Activated CD4-positive, alpha-beta T cell treated with anti-CD3 and anti-CD28 coated beads, Interleukin-2, amount 10 ng/mL, durations not matched to agents 7 days and 5 days (primary cell): ENCODE data around the gene RB1. TPM values are rescaled to one million over a fixed set of nuclear protein-coding genes. Genes with fewer than 3 reads are reported as not detected.

Experiments used
- CTCF ChIA-PET: fragments of 350-600 bp; sonication (Branson Sonifier 250); formaldehyde crosslinking; loops from one replicate; lab custom pipeline; 2021; ENCODE audit warnings: antibody characterized with exemption; lab: Charles Lee
- POLR2A ChIA-PET: fragments of 350-600 bp; sonication (Branson Sonifier 250); formaldehyde crosslinking; loops from one replicate; lab custom pipeline; 2021; ENCODE audit warnings: antibody characterized with exemption; lab: Charles Lee
- DNase-seq: peaks from one replicate; pipeline ENCODE4 v3.0.0-alpha.2; 2020
- H3K27ac Mint-ChIP-seq: one replicate; pipeline ENCODE4 v1.8.0; 2021; ENCODE audit warnings: mild to moderate bottlenecking, moderate library complexity, mixed read lengths
- H3K27me3 Mint-ChIP-seq: one replicate; pipeline ENCODE4 v1.8.0; 2021; ENCODE audit warnings: mixed read lengths
- H3K36me3 Mint-ChIP-seq: one replicate; pipeline ENCODE4 v1.8.0; 2021; ENCODE audit warnings: low read depth, mixed read lengths
- H3K4me1 Mint-ChIP-seq: one replicate; pipeline ENCODE4 v1.8.0; 2021; ENCODE audit warnings: mixed read lengths
- H3K4me3 Mint-ChIP-seq: one replicate; pipeline ENCODE4 v1.8.0; 2021; ENCODE audit warnings: mild to moderate bottlenecking, moderate library complexity, mixed read lengths
- H3K9me3 Mint-ChIP-seq: one replicate; pipeline ENCODE4 v1.8.0; 2021; ENCODE audit warnings: mixed read lengths
- total RNA-seq, 2 experiments: library from RNA; stranded (reverse); gene quantifications; one replicate each; pipeline ENCODE4 v1.2.3, GENCODE V29; 2021

Gene RB1
- total RNA-seq, 2 experiments from 2014 or later, result 47.1 to 61.5 TPM

DNA sequence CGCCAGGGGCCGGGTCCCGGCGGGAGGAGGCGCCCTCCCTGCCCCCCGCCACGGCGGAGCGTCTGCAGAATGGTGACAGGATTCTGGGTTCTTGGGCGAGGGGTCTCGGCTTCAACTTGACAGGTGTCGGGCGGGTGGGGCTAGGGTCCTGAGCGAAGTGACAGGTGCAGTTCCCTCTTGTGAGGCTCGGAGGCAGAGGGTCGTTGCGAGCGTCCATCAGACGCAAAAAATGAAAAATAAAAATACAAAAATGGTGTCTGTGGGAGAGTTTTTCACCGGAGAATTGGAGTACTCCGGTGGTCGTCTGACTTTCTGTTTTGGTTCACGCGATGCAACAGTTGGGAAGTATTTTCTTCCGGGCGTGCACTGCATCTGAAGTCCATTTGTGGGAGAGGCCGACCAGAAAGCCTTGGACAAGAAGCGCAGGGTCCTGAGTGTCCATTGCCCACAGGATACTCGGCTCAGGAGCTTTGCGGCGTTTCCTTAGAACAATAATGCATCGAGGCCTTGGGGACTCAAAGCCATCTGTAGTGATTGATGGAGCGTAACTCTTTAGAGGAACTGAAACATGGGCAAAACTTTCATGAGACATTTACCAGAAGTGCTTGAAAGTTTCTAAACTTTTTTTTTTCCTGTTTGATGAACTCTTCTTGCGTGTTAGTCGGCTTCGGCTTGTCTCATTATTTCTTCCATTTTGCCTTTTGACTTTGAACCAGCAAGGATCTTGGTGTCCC lies 759 bp downstream of the RB1 start:
- peaks cover 26% of the 10 kb centered on the region for H3K36me3 Mint-ChIP-seq
- DNase-seq, result peak; percentile 41
- H3K4me3 Mint-ChIP-seq, result peak overlapping the region; percentile 99
- ChIA-PET POLR2A (no interaction called here), CTCF (no interaction called here)
- H3K27ac Mint-ChIP-seq, result peak overlapping the region; percentile 99
- peaks cover 34% of the 10 kb centered on the region for H3K4me1 Mint-ChIP-seq
- no peaks in the 10 kb centered on the region for H3K9me3 Mint-ChIP-seq
- H3K27me3 Mint-ChIP-seq, result no peaks in the 10 kb centered on the region

GRCh38 chr13:48311223-48311622 lies 7.7 kb downstream of the RB1 start:
- ChIA-PET POLR2A (no interaction called here), CTCF (interaction anchor here (0.5 to 1.9 kb wide), 4 partner anchors 10 to 273 kb away, joined by 3 to 6 read pairs (median 4); partner anchors contain the start of gene NUDT15)
- peaks cover 2% of the 10 kb centered on the region for H3K9me3 Mint-ChIP-seq
- H3K4me1 Mint-ChIP-seq, result peaks cover 32% of the 10 kb centered on the region
- H3K27ac Mint-ChIP-seq, result no peak overlapping the region
- H3K36me3 Mint-ChIP-seq, result peaks cover 51% of the 10 kb centered on the region
- H3K4me3 Mint-ChIP-seq, result no peak overlapping the region
- DNase-seq, result no peak
- no peaks in the 10 kb centered on the region for H3K27me3 Mint-ChIP-seq

DNA sequence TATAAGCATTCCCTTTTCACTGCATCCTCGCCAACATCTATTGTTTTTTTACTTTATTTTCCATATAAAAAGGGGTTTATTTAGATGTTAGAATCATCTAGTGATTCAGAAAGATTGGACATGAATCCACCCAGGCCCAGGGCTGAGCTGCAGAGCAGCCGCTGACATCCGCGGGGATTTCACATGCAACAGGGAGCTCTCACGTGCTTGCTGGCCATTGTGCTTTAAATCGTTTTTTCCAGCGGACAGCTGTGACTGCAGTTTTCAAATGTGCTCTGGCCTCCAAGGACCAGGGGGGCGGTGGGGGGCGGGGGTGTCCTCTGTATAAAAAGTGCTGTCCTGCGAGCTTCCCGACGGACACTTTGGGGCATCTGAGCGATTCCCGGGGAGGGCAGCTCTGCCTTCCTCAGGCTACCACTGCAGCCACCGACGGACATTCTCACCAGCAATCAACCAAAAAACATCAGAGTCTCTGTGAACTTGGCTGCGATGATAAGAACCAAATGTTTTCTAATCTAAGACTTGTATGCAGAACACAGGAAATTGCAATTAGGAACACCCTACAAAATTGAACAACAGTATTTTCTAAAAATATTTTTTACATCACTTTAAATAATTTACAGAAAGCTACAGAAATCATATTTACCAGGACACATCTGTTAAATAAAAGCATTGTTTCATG lies 12.6 kb downstream of the RB1 start:
- no peak for DNase-seq
- POLR2A ChIA-PET, result interaction anchor here (0.6 kb wide), 1 partner anchor 1476 kb away, joined by 4 read pairs; the partner anchor contains the start of gene KPNA3
- H3K36me3 Mint-ChIP-seq, result peaks cover 64% of the 10 kb centered on the region
- H3K27ac Mint-ChIP-seq, result no peak overlapping the region
- H3K4me3 Mint-ChIP-seq, result no peak overlapping the region
- no peaks in the 10 kb centered on the region for H3K27me3 Mint-ChIP-seq
- CTCF ChIA-PET, result interaction anchor here (0.5 to 1.4 kb wide), 3 partner anchors 255 to 466 kb away, joined by 3 to 5 read pairs (median 3); no protein-coding TSS in a partner anchor
- peaks cover 37% of the 10 kb centered on the region for H3K4me1 Mint-ChIP-seq
- peaks cover 5% of the 10 kb centered on the region for H3K9me3 Mint-ChIP-seq

GRCh38 chr13:48316826-48317510 lies 13.4 kb downstream of the RB1 start:
- no peak overlapping the region for H3K4me3 Mint-ChIP-seq
- H3K9me3 Mint-ChIP-seq, result peaks cover 10% of the 10 kb centered on the region
- H3K27me3 Mint-ChIP-seq, result peaks cover 1% of the 10 kb centered on the region
- peaks cover 72% of the 10 kb centered on the region for H3K36me3 Mint-ChIP-seq
- no peak for DNase-seq
- POLR2A ChIA-PET, result no interaction called here
- H3K27ac Mint-ChIP-seq, result no peak overlapping the region
- peaks cover 41% of the 10 kb centered on the region for H3K4me1 Mint-ChIP-seq
- CTCF ChIA-PET, result no interaction called here

GRCh38 chr13:48317511-48318376 lies 14.2 kb downstream of the RB1 start:
- Mint-ChIP-seq H3K36me3 (peaks cover 74% of the 10 kb centered on the region), H3K4me1 (peaks cover 37% of the 10 kb centered on the region), H3K27me3 (peaks cover 1% of the 10 kb centered on the region), H3K9me3 (peaks cover 16% of the 10 kb centered on the region), H3K27ac (peak overlapping the region; percentile 69), H3K4me3 (peak overlapping the region; percentile 67)
- DNase-seq, result no peak
- ChIA-PET POLR2A (no interaction called here), CTCF (no interaction called here)

DNA sequence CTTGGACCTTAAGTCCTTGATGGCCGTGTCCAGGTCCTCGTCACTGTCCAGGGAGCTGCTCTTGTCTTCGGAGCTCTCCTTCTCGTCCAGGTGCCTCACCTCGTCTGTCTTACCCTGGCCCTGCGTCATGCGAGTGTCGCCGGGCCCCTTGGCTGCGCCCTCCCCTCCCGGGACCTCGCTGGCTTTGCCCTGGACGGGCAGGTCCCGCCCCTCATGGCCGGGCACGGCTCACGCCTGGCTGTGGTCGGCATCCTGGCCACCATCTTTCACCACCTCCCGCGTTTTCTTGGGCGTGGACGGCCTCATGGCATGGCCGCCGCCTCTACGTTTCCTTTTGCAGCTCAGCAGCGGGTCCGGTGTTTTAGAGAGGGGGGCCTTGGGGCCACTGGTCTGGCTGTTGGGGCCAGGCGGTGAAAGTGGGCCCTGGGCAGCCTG lies 14.8 kb downstream of the RB1 start:
- ChIA-PET CTCF (interaction anchor here (1.2 kb wide), 1 partner anchor 15 kb away, joined by 4 read pairs; no protein-coding TSS in a partner anchor), POLR2A (no interaction called here)
- Mint-ChIP-seq H3K9me3 (peaks cover 17% of the 10 kb centered on the region), H3K36me3 (peaks cover 74% of the 10 kb centered on the region), H3K4me1 (peaks cover 34% of the 10 kb centered on the region), H3K4me3 (peak overlapping the region; percentile 67), H3K27ac (peak overlapping the region; percentile 69), H3K27me3 (peaks cover 1% of the 10 kb centered on the region)
- no peak for DNase-seq

DNA sequence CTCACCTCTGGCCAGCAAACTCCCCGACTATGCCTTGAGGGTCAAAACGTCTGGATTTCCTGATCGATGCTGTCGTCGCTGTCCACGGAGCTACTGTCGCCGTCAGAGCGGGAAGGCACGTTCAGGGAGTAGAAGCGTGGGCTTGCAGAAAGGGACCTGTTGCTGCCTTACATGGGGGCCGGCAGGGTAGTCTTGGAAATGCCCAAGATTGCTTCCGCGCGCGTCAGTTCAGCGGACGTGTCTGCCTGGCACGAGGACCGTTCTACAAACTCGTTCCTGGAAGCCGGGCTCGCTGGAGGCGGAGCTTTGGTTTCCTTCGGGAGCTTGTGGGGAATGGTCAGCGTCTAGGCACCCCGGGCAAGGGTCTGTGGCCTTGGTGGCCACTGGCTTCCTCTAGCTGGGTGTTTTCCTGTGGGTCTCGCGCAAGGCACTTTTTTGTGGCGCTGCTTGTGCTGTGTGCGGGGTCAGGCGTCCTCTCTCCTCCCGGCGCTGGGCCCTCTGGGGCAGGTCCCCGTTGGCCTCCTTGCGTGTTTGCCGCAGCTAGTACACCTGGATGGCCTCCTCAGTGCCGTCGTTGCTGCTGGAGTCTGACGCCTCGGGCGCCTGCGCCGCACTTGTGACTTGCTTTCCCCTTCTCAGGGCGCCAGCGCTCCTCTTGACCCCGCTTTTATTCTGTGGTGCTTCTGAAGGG lies 15.4 kb downstream of the RB1 start:
- peak overlapping the region; percentile 67 for H3K4me3 Mint-ChIP-seq
- peaks cover 1% of the 10 kb centered on the region for H3K27me3 Mint-ChIP-seq
- peak overlapping the region; percentile 71 for H3K27ac Mint-ChIP-seq
- POLR2A ChIA-PET, result no interaction called here
- DNase-seq, result no peak
- H3K4me1 Mint-ChIP-seq, result peaks cover 34% of the 10 kb centered on the region
- CTCF ChIA-PET, result interaction anchor here (0.7 to 1.2 kb wide), 2 partner anchors 15 to 685 kb away, joined by 3 to 4 read pairs; no protein-coding TSS in a partner anchor
- H3K9me3 Mint-ChIP-seq, result peaks cover 18% of the 10 kb centered on the region
- peaks cover 72% of the 10 kb centered on the region for H3K36me3 Mint-ChIP-seq

DNA sequence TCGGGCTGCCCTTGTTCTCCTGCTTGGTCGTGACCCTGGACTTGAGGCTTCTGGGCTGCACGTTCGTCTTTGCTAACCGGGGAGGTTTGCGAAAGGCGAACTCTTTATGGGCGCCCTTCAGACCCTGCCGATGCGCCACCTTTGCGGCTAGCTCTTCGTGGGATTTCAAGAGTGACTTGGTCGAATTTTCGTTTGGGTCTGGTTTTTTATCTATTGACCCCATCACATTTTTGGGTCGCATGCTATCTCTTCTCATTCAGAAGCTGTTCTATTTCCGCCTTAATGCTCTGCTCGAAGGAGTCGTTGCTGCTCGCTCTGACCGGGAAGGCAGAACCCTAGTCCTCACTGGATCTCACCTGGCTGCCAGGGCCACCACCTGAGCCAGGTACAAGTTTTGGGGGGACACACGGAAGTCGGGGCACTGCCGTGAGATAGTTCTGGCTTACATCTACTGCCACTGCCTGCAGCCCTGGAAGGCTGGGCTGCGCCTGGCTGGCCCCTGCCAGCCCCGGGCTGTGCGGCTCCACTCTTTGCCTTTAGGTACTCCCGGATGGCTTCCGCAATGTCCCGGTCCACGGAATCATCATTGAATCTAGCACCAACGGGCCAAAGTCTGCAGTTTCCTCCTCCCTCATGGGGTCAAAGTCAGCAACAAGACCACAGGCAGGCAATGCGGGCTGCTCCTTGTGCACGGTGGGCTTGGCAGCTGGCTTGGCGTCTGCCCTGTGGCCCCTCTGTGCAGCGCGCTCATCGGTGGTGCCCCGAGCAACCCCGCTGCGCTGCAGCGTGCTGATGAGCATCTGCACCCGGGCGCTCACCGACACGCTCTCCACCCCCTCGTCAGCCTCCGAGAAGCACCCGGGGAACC lies 16.2 kb downstream of the RB1 start:
- H3K27ac Mint-ChIP-seq, result peak overlapping the region; percentile 71
- DNase-seq, result no peak
- peaks cover 73% of the 10 kb centered on the region for H3K36me3 Mint-ChIP-seq
- peaks cover 18% of the 10 kb centered on the region for H3K9me3 Mint-ChIP-seq
- CTCF ChIA-PET, result interaction anchor here (0.5 to 1.2 kb wide), 3 partner anchors 14 to 684 kb away, joined by 3 to 4 read pairs (median 3); no protein-coding TSS in a partner anchor
- peaks cover 37% of the 10 kb centered on the region for H3K4me1 Mint-ChIP-seq
- POLR2A ChIA-PET, result no interaction called here
- peak overlapping the region; percentile 67 for H3K4me3 Mint-ChIP-seq
- H3K27me3 Mint-ChIP-seq, result peaks cover 1% of the 10 kb centered on the region

GRCh38 chr13:48320399-48320790 lies 16.8 kb downstream of the RB1 start:
- DNase-seq, result no peak
- Mint-ChIP-seq H3K36me3 (peaks cover 73% of the 10 kb centered on the region), H3K4me1 (peaks cover 34% of the 10 kb centered on the region), H3K4me3 (peak overlapping the region; percentile 67), H3K9me3 (peaks cover 18% of the 10 kb centered on the region), H3K27ac (no peak overlapping the region), H3K27me3 (peaks cover 1% of the 10 kb centered on the region)
- POLR2A ChIA-PET, result no interaction called here
- CTCF ChIA-PET, result interaction anchor here (0.5 to 1.1 kb wide), 2 partner anchors 20 to 330 kb away, joined by 3 to 5 read pairs; no protein-coding TSS in a partner anchor

DNA sequence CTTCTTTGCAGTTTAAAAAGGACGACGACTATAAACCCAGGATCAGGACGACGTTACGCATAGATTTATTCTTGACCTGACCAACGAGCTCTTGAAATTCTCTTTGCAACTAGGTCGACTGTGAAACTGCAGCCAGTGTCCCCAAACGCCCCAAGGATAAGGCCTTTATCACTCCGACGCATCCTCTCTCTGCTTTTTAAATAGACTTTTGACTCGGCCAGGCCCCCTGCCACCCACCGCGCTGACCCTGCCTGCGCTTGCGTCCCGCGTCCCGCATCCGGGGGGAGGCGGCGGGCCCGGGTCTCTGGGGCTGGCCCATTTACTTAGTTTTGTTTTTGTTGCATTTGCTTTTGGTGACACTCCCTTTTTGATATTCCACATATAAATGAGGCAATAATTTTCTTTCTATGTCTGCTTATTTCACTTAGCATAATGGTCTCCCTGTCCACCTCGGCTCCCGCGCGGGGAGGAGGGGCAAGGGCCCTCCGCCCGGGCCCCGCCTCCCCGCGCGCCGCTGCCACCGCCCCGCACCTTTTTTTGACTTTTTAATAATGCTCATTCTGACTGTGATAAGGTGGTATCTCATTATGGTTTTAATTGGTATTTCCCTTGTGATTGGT lies 17.4 kb downstream of the RB1 start:
- Mint-ChIP-seq H3K36me3 (peaks cover 67% of the 10 kb centered on the region), H3K27me3 (peaks cover 1% of the 10 kb centered on the region), H3K9me3 (peaks cover 18% of the 10 kb centered on the region), H3K4me3 (peak overlapping the region; percentile 67), H3K4me1 (peaks cover 34% of the 10 kb centered on the region), H3K27ac (no peak overlapping the region)
- ChIA-PET POLR2A (no interaction called here), CTCF (interaction anchor here (1.1 kb wide), 1 partner anchor 19 kb away, joined by 5 read pairs; no protein-coding TSS in a partner anchor)
- DNase-seq, result no peak
